ENCODE data around the gene ADGRD1.

ADGRD1 gene

DNA sequence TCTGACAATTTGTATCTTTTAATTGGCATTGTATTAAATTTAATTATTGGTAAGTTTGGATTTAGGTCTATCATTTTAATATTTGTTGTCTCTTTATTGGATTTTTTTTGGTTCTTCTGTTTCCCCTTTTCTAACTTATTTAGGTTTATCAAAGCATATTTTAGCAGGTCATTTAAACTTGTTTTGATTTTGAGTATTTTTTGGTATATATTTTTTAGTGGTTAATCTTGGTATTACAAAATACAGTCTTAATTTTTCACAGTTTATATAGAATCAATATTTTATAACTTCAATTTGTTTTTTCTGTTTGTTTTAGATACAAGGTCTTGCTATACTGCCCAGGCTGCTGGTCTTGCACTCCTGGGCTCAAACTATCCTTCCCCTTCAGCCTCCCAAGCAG, 15.5 kb upstream of the ADGRD1 start:
- FAIRE-seq: no peak

DNA sequence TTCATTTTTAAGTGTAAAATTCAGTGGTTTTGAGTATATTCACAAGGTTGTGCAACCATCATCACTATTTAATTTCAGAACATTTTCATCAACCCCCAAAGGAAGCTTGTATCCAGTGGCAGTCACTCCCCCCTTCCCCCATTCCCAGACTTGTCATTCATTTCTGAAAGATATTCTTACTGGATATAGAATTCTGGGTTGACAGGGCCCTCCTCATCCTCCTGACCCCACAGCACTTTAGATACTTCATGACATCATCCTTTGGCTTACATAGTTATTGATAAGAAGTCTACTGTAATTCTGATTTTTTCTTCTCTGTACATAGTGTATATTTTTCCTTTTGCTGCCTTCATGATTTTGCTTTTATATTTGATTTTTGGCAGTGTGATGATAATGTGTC, 8.8 kb upstream of the ADGRD1 start:
- no peak for FAIRE-seq

DNA sequence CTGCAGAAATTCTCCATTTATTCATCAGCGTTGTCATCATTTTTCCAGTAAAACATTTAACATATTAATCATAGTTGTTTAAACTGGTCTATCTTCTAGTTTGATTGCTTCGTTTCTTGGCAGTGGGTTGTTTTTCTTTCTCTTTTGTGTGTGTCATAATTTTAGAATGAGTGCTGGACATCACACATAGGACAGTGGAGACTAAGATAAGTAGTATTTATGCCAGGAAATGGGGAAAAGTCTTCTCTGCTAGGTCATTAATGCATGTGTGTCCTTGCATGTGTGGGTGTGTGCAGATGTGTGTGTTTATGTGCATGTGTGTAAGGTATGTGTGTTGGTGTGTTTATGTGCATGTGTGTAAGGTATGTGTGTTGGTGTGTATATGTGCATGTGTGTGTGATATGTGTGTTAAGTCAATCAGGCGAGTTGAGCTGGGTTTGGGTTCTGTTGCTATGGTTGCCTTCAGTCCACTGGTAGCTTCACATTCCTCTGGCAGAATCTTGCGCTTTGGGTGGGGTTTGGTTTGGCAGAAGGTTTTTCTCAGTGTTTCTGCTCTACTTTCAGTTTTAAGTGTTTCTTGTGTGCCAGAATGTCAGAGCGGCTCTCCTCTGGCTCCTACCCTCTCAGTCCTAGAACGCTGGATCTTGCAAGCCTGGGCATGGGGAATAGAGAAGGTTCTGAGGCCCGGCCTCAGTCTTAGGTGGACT, 7.8 kb upstream of the ADGRD1 start:
- FAIRE-seq: no peak

DNA sequence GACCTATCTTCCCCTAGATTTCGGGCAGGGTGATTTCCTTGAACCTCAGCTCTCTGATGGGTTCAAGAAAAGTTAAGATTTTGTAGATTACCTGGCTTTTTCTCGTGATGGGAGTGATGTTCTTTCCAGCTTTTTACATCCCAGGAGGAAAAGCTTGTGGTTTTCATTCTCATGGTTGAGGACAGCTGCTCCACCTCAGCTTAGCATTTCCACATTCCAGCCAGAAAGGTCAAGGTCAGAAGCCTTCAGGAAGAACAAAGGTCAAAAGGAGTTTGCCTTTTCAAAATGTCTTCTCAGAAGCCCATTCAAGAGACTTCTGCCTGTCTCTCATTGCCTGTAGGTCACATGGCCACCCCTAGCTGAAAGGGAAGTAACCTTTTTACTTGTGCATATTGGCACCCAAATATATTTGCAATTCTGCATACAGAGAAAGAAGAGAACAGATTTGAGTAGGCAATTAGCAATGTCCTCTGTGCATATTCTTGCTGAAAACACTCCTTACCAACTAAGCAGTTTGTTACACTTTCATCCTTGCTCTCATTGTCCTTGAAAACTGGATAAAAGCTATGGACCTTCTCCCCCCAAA, 6.6 kb upstream of the ADGRD1 start:
- FAIRE-seq: no peak

DNA sequence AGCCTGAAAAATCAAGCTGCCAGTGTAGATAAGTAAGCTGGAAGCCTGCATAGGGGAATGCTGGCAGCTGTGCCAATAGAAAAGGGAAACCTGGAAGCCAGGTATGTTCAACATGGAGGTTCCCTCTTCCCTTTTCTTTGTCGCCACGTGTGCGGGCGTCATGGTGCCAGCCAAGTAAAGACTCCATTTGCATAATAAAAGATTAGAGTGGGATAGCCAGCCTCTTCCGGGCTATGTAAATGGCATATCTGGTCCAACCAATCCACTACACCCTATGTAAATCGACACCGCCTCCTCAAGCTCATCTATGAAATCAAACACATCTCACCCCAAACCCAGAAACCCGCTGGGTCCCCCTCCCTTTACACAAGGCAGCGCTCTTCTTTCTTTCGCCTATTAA, 5.6 kb upstream of the ADGRD1 start:
- no peak for FAIRE-seq

DNA sequence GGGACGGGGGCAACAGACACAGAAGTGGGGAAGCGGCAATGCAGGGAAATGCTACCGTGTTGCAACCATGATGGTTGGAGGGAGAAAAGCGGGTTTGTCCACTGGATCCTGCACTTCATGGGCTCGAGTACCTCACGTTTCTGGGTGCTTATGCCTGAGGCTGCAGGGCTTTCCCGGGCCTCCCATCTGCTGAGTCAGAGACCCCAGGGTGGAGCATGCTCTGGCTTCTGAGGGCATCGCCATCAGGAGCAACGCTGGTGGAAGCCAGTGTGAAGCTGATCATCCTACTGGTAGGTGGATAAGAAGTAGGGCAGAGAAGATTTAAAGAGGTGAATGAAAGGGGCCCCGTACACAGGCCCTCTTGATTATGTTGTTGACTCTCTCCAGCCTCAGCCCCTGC, 5.0 kb upstream of the ADGRD1 start:
- FAIRE-seq: no peak

DNA sequence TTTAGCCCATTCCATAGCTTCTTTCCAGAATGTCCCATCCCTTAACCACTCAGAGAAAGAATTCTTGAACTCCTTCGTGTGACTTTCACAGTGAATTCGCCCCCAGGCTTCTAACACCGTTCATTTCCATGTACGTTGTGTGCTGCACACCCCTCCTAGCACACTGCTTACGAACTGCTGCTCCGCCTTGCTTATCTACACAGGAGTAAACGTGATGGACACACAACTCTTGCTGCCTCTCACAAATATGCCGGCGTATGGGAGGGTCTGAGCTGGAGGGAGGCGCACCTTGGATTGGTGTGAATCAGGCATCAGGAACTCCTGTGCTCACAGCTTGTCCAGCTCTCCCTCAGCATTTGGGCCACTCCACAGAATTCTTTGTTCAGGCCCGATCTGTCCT, 3.9 kb upstream of the ADGRD1 start:
- no peak for FAIRE-seq

DNA sequence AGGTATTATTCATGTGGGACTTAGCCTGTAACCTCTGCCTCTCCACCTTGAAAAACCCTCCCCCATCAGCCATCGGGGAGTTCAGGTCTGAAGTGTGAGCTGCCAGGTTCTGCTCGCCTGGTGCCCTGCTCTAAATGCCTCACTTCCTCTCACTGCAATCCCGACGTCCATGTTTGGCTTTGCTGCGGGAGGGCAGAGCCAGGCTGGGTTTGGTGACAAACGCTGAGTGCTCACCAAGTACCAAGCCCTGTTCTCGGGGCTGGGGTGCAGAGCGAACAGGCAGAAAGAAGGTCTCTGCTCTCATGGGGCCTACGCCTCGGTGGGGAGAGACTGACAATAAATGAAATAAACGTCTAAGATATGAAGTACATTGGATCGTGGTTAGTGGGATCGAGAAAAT, 2.1 kb upstream of the ADGRD1 start:
- no peak for FAIRE-seq

DNA sequence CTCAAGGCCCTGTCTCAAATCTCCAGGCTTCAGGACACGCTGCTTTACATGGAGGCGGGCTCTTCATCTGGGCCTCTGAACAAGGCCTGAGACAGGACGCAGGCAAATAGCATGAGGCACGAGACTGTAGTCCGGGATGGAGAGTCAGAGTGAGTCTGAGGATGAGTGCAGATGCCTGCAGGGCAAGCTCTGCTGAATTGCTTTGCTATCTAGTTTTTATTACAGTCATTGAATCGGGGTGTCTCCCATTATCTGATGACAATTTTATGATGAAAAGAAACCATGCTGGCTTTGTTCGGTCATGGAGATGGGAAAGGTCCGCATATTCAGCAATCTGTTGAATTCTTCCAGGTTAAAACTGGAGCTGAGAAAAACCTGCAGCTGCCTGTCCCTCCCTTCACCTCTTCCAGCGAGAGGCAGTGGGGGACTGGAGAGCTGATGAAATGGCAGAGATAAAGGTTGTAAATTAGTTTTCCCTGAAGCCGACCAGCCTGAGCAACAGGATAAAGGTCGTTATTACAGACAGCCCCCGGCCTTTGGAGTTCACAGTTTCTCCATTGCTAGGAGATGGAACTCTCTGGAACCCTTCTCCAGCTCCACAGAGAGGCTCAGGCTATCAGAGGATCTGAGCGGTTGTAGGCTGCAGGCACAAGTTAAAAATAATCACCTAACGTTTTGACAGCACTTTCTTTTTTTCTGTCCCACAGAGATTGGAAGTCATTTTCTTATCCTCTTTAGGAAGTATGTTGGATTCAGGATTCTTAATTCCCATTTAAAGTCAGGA, 1.3 kb upstream of the ADGRD1 start:
- no peak for FAIRE-seq

DNA sequence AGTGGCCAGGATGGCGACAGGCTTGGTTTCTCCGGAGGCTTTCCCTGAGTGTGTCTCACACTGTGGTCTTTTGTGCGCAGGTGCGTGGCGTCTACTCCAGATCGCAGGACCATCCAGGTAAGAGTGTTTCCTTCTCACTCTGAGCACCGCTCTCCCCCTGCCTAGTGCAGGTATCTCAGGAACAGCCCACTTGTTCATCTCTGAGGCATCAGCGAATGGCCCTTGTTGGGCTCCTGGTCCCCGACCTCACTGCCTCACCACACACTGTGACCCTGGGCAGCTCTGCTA, 781 bp downstream of the ADGRD1 start:
- FAIRE-seq: no peak

DNA sequence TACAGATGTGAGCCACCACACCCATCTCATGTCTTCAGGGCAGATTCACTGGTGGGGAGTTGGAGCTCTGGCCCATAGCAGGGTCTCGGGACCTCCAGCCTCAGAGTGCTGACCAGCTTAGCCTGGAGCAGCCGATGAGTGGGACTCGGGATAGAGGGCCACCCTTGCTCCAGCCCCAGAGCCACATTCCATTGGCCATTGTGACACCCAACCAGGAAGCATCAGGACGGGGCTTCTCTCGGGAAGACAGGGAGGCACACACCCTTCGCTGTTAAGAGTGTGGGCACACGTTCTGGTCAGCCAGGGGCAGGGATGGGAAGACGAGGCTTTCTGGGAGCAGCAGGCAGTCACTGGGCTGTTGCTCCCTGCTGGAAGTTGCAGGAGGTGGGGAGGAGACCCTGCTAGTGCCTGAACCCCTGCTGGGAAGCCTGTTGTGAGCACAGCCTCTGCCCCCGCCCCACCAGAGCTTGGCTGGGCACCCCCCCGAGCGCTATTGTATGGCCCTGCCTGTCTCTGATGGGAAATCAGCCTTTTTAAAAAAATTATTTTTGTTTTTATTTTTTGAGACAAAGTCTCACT, 1.6 kb downstream of the ADGRD1 start:
- no peak for FAIRE-seq

DNA sequence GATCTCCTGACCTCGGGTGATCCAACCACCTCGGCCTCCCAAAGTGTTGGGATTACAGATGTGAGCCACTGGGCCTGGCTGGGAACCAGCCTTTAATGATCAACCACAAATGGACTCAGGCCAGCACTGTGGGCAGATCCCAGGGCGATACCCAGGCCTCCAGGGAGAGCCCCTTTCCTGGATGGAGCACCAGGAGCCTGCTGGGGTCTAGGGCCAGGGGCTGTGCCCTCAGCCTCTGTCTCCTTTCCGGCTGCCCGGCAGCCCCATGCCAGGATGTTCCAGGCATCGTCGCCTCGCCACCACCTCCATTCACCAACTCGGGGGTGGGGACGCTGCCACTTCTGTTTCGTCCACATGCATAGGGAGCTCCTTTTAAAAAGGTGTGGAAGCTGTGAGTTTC, 2.3 kb downstream of the ADGRD1 start:
- no peak for FAIRE-seq

DNA sequence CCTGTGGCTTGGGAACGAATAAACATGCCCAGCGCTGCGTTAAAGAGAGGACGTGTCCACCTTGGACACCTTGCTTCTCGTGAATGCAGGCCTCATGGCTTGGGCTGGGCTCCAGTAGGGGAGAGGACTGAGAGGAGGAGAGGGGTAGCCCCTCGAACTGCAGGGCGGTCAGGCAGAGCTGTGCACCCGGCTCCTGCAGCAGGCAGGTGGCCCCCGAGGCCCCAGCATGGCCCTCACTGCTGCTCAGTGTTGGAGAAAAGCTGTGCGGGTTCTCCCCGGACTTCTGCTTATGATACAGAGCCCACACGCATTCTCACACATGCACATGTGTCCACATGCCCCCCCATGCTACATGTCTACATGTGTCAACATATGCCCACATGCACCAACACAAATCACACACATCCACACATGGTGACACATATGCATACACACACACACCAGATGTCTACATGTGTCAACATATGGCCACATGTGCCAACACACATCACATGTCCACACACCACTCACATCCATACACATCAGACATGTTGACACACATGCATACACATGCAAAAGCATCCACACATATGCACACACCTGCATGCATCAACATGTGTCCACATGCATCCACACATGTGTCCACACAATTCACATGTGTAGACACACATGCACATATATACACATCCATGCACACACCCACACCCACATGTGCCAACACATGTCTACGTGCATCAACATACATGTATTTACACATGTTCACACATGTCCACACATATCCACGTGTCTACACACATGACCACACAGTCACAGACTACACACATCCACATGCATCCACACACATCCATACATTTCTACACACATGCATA, 3.0 kb downstream of the ADGRD1 start:
- no peak for FAIRE-seq

DNA sequence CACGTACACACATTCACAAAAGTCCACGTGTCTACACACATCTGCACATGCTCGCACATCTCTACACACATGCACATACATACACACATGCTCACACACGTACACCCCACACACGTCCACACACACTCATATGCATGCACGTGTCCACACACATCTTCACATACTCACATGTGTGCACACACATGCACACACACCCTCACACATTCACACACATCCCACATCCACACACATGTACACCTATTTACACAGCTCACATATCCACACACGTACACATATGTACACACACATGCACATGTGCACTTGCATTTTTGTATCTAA, 3.6 kb downstream of the ADGRD1 start:
- FAIRE-seq: no peak

DNA sequence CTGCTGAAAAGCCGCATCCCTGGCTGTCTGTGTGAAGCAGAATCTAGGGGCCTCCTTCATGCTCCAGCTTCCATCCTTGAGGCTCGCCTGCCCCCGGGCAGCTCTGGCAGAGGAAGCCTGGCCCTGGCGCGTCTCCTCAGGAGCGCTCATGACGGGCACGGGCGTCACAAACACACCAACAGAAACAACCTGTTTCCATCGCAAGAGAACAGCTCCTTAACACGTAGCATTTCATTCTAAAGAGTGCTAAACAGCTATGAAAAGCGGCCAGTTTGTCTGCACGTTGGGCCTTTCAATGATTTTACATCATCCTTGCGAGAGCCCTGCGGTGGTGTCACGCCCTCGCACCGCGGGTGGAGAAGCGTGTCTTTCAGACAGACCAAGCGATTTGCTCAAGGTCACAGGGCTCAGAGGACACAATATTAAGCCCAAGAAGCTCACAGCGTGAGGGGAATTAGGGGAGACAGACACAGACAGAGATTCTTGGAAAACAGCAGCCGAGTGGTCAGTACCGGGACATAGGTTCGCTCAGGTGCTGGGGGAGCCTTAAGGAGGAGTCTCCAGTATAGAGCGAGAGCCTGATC, 4.9 kb downstream of the ADGRD1 start:
- FAIRE-seq: no peak

DNA sequence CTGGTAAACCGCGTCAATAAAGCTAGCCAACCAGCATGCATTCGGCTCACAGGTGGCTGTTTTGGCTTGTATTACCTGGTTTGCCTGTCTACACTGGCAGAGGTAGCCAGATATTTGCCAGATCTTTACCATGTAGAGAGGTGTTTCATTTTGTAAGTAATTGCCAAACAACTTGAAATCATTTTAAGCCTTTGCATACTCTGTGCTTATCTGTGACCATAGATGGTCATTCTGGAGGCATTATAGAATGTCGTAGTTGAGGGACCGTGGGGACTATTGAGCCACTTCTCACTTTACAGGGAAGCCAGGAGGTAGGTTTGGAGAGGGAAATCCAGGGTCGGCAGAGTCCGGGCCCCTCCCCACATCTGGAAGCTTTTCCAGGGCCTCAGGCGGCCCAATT, 5.9 kb downstream of the ADGRD1 start:
- no peak for FAIRE-seq

DNA sequence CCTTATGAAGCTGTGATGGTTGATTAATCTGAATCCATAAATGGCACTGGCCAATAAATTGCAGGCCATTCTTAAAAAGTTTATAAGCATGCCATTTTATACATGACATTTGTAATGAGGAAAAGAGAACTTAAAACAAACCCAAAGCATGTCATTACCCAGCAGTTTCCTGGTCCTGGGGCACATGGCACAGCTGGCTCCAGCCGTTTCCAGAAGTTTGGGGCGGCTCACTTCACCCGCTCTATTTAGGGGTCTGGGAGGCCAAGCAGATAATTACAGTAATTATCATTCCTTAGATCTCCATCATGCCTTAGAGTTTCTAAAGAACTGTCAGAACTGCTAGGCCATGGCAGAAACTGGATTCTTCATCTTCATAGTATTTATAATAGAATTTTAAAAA, 6.4 kb downstream of the ADGRD1 start:
- no peak for FAIRE-seq

DNA sequence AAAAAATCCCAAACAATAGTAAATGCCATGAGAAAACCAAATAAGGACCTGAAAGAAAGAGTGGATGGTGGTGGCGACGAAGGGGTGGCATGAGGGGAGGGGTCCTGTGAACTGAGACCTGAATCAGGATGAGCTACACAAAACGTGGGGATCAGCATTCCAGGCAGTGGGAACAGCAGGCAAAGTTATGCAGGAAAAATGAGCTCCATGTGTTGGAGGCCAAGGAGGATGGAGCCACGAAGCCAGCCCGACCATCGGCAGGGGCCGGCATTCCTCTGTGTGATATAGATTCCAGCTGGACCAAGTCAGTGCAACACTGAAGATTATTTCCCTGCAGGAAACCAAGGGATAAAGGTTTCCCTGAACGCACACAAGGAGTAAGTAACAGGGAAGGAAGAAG, 7.1 kb downstream of the ADGRD1 start:
- no peak for FAIRE-seq

DNA sequence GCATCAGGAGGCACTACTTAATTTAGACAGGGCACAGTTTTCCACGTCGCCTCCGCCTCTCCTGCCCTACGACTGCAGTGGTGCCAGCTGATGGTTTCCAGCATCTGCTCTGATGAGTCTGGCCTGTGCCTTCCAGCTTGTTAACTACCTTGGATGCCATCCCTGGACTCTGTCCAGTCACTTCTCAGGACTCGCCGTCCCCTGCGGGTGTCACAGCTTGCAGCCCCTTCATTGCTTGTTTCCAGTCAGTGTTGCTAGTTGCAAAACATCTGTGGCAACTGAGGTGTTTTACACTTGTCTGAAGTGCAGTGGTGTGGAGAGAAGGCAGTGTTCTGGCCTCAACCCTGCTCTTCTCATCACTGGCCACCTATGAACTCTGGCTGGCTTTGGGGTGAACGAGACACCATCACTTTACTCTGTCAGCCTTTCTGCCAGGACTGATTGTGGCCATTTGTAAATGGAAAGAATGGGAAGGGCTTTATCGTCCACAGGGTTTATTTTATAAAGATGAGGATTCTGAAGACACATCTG, 8.3 kb downstream of the ADGRD1 start:
- no peak for FAIRE-seq

DNA sequence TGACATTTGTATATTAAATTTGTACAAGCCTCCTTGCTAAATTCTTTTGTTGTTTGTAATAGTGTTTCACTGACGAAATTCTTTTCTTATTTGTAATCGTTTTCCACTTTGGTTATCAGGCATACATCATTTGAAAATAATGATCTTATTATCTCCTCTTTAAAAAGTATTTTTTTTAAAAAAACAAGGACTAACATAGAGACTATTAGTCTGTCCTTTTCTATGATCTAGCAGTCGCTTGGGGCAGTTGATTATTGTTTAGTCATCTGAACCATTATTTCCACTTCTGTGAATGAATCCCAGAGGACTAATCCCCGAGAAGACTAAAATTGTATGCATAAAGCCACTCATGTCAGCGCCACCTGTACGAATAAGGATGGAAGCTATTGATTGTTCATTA, 11.5 kb downstream of the ADGRD1 start:
- no peak for FAIRE-seq

DNA sequence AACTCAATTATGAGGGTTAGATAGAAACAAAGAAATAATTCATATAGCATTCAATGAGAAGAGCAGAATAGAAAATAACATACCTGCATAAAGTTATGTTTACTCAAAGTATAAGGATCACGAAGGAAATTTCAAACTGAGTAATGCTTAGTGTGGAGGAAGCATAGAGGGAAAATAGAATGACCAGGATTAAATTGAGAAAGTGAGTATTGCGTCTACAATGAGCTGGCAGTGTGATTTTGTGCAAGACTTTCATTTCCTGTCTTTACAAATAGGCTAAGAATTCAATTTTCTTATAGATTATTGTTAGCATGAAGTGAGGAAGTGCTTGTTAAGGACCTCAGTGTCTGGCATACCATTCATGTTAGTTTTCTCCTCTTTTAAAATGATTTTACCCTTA, 12.0 kb downstream of the ADGRD1 start:
- FAIRE-seq: no peak

DNA sequence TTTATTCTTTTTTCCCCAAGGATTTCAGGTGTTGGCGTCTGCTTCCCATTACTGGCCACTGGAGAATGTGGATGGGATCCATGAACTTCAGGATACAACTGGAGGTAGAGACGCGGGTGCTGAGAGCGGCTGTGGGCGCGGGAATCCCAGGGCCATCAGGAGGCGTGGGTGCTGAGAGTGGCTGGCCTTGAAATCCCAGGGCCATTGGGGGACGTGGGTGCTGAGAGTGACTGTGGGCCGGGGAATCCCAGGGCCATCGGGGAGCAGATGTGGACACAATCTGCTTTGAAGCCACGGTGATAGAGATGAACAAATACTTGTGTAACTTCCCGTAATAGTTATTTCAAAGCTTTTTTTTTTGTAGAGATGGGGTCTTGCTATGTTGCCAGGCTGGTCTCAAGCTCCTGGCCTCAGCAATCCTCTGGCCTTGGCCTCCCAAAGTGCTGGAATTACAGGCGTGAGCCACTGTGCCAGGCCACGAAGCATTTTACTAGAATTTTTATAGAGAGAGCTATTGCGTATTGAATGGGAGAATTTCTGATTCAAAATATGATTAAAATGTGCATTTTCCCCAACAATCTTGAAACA, 12.8 kb downstream of the ADGRD1 start:
- FAIRE-seq: no peak
